Effector CD4-positive, alpha-beta T cell (primary cell): ENCODE results near the gene CEP131.

Experiments
- DNase-seq: peaks from one replicate; pipeline ENCODE4 v3.0.0-alpha.2; 2020
- total RNA-seq: gene quantifications from one replicate; lab custom pipeline; 2026; lab: John Stamatoyannopoulos, UW

CEP131 gene
- 20.8 reads per million, percentile 47 among the genes with 10 or more reads in this experiment for total RNA-seq

- DNase-seq = peak; percentile 98
Measured at GRCh38 chr17:81222906-81223761, at the start of gene CEP131. TSS of gene CEP131 (minus strand) at chr17:81222965. CDS start at chr17:81220056, 2,909 bp downstream.

DNA sequence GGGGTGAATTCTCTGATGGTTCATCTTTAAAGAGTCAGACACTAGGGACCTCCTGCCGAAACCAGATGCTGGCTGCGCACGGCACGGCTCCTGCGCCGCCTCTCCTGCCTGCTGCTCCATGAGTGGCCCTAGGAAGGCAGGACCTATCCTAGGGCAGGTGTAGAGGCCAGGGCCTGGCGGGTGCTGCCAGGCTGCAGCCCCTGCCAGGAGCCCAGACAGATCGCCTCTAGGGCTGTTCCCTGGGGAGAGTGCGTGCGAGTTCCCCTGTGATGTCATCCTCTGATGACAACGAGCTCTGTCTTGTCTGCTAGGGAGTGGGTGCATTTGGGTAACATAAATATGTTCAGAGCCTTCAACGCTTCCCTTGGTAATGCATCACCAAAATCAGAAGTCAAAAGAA lies 48.5 kb upstream of the CEP131 start:
- DNase-seq = no peak

- no peak for DNase-seq
Measured at GRCh38 chr17:81270279-81270678, 47.5 kb upstream of the CEP131 start.

DNA sequence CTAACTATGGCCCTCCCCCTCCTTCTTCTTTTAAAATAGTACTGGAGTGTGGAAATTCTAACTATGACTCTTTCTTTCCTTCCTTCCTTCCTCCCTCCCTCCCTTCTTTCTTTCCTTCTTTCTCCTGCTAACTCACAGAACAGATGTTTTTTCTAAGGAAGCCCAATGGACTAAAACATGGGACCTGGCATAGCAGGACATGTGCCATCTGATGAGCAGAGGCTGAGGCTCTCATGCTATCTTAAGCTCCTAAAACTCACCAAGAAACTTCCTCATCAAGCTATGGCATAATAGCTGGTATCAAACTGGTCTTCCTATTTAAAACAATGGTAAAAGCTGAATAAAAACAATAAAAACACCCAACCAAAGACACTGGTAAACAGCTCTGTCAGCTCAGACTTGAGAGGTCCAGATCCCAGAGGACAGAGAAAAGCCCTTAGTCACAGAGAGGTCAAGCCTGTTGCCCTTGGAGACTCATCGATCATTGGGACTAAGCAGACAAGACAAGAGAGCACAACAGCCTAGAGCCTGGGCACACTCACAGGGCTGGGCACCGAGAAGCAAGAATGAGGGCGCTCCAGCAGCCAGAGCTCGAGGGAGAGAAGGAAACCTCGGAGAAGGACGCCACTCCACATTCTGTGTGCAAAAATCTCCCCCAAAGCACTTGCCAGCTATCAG lies 44.8 kb upstream of the CEP131 start:
- DNase-seq = no peak

GRCh38 chr17:81265576-81265975 lies 42.8 kb upstream of the CEP131 start:
- no peak for DNase-seq

GRCh38 chr17:81264640-81265039 lies 41.9 kb upstream of the CEP131 start:
- DNase-seq = no peak

- DNase-seq = no peak
Measured at GRCh38 chr17:81263371-81264181, 40.8 kb upstream of the CEP131 start.

DNA sequence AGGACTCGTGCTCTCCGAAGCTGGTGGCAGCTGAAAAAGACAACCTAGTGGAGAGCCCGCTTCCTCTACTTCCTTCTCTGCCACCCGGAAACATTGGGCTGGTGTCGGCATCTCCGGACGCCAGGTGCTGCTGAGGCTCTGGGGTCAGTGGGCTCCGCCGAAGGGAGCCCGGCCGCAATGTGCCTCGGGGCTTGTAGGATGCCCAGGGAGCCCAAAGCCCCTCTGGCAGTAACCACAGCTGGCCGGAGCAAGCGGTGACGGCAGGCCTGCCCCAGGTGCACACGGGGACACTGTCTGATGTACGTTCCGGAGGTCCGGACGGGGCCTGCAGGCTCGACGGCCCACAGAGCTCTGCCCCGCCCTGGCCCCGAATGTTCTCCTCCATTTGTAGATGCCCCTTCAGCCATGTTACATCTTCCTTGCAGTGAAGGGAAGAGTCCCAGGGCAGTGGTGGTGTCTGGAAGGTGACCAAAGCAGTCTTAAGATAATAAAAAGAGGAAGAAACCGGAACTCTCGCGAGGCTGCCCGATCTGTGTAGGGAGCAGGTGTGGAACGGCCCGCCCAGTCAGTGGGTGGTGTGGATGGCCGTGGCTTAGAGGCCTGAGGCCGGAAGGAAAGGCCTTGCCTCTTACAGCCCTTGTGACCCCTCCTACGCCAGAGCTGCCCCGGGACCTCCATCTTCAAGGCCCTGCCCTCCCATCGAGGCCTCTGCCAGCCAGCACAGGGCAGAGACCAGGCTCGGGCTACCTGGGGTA lies 39.0 kb upstream of the CEP131 start:
- no peak for DNase-seq

- no peak for DNase-seq
Measured at GRCh38 chr17:81261096-81261495, 38.3 kb upstream of the CEP131 start.

DNA sequence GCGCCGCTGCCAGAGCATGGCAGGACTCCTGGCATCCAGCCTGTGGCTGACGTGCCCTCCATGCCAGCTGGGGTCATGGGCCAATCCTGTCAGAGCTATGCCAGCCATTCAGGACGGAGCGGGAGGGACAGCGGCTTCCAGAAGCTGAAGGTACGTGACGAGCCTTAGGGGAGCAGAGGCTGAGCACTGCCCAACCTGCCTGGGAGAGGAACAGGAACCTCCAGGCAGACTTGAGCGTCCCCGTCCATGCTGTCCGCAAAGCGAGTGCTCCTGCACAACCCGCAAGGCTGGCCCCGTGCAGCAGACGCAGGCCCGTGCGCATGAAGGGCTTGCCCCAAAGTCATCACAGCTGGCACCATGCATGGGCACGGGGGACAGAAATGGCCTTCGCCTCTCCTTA lies 37.9 kb upstream of the CEP131 start:
- no peak for DNase-seq

DNA sequence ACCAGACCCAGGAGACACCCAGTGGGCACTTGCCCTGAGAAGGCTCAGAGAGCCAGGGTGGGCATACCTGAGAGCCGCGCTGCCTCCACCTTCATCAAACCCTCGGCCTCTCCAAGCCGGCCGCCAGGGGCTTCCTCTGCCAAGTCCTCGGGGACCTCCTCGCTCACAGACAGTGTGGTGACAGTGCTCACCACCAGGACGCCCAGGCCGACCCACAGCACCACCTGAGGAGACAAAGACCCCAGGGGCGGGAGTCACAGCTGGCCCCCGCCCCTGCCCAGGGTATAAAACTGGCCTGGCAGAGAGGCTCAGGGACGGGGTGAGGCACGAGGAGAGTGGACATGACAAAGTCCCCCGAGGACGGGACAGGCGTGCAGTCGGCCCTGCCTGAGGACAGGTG lies 37.4 kb upstream of the CEP131 start:
- no peak for DNase-seq

DNA sequence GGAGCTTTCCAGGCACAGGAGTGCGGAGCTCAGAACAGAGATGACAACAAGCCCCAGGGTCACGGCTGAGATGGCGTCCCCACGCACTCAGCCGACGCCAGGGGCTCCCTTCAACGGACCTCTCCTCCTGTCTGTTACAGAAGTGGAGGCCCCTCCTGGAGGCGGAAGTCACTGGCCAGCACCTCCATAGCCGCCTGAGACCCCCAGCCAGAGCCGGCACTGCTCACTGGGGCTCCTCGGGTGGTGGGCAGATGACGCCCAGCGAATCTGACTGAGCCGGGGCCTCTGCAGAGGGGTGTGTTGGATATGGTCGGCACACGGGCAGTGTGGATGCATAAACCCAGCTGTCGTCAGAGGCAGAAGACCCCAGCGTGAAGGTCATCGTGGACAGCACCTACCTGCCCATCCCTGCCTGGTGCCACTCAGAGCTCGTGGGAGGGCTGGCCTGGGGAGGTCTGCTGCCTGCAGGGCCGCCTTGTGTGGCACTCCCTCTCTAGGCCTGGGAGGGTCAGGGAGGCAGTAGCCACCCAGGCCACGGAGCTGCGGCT lies 36.4 kb upstream of the CEP131 start:
- no peak for DNase-seq

GRCh38 chr17:81258292-81258691 lies 35.5 kb upstream of the CEP131 start:
- DNase-seq = no peak

- no peak for DNase-seq
Measured at GRCh38 chr17:81257533-81257932, 34.8 kb upstream of the CEP131 start.

DNA sequence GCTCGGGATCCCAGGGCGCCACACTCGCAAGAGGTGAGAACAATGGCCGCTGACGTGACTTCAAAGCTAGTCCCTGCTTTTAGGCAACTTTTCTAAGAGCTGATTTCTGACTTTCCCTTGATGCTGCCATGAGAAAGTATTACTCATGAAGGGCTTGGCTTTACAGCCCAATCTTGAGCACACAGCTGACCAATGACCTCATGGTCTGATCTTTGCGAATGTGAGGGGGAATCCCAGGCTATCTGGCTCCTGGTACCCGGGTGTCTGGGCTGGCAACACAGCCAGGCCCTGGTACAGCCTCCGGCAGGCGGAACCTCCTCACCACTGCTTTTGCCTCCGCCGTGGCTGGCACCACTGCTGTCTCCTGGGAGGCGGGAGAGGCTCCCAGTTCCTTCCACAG lies 33.9 kb upstream of the CEP131 start:
- no peak for DNase-seq

- no peak for DNase-seq
Measured at GRCh38 chr17:81254955-81255717, 32.4 kb upstream of the CEP131 start.

DNA sequence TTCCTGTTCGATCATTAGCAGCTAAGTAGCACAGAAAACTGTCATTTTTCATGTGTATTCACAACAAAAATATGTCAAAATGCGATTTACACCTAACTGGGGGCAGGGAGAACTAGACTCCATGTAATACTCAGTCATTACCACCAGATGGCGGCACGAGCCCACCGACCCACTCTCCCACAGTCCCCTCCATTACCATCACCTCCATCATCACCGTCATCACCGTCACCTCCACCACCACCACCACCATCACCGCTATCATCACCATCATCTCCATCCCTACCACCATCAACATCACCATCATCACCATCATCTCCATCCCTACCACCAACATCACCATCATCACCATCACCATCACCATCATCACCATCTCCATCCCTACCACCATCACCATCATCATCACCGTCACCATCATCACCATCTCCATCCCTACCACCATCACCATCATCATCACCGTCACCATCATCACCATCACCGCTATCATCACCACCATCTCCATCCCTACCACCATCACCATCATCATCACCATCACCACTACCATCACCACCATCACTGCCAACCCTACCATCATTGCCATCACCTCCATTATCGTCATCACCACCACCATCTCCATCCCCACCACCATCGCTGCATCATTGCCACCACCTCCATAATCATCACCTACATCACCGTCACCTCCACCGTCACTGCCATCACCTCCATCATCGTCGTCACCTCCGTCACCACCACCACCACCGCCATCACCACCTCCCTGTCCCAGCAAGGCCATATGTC lies 30.8 kb upstream of the CEP131 start:
- peak; percentile 55 for DNase-seq

- DNase-seq = no peak
Measured at GRCh38 chr17:81252987-81253329, 30.2 kb upstream of the CEP131 start.

GRCh38 chr17:81252326-81252986 lies 29.7 kb upstream of the CEP131 start:
- DNase-seq = no peak

GRCh38 chr17:81251709-81252301 lies 29.0 kb upstream of the CEP131 start:
- DNase-seq = no peak
